CD4-positive, alpha-beta T cell (primary cell): Measurements from ENCODE around the gene ZNF783. TPM values are rescaled to one million over a fixed set of nuclear protein-coding genes. Genes with fewer than 3 reads are reported as not detected.

ENCODE experiments used
- ATAC-seq: fragments of 200-7000 bp; cut with Tn5 transposase; one replicate; pipeline ENCODE4 v1.10.0; 2022; ENCODE audit warnings: mild to moderate bottlenecking; ENCODE audit not compliant: poor library complexity
- CTCF ChIA-PET: fragments of 350-600 bp; sonication (Branson Sonifier 250); formaldehyde crosslinking; loops from one replicate; lab custom pipeline; 2021; ENCODE audit warnings: antibody characterized with exemption, inconsistent platforms; lab: Charles Lee
- POLR2A ChIA-PET: fragments of 350-600 bp; sonication (Branson Sonifier 250); formaldehyde crosslinking; loops from one replicate; lab custom pipeline; 2021; ENCODE audit warnings: antibody characterized with exemption, inconsistent platforms; lab: Charles Lee
- DNase-seq, 14 experiments: peaks; one replicate each; pipeline ENCODE4 v3.0.0-alpha.2; 2013 to 2020; ENCODE audit warnings: mixed read lengths in 2 of 14
- H3K27ac ChIP-seq, 2 donors: one replicate each; pipeline versions ENCODE4 v1.5.1 to v1.7.0; 2013; ENCODE audit warnings: low read length in 2 of 2, low read depth in 1 of 2, mild to moderate bottlenecking in 1 of 2
- H3K27me3 ChIP-seq, 2 experiments: 1 replicate in 1 of 2; 2 replicates in 1 of 2; pipeline versions ENCODE4 v1.6.1 to v1.7.0; 2013; ENCODE audit warnings: low read length in 2 of 2, control low read depth in 1 of 2, mild to moderate bottlenecking in 1 of 2, moderate library complexity in 1 of 2; ENCODE audit not compliant: insufficient read depth in 2 of 2, control insufficient read depth in 1 of 2
- H3K36me3 ChIP-seq: one replicate; pipeline ENCODE4 v1.6.1; 2013; ENCODE audit warnings: low read length, control low read depth; ENCODE audit not compliant: insufficient read depth
- H3K4me1 ChIP-seq: one replicate; pipeline ENCODE4 v1.6.1; 2013; ENCODE audit warnings: low read length, control low read depth; ENCODE audit not compliant: insufficient read depth
- H3K4me3 ChIP-seq: one replicate; pipeline ENCODE4 v1.5.1; 2013; ENCODE audit warnings: mild to moderate bottlenecking, low read length, moderate library complexity
- H3K9me3 ChIP-seq, 2 experiments: 1 replicate in 1 of 2; 2 replicates in 1 of 2; pipeline versions ENCODE4 v1.6.1 to v1.7.0; 2013; ENCODE audit warnings: low read length in 2 of 2, mild to moderate bottlenecking in 2 of 2, control low read depth in 1 of 2, moderate library complexity in 1 of 2; ENCODE audit not compliant: control insufficient read depth in 1 of 2, insufficient read depth in 1 of 2
- H3K27ac Mint-ChIP-seq: one replicate; pipeline ENCODE4 v1.8.0; 2020; ENCODE audit warnings: mixed read lengths
- H3K27me3 Mint-ChIP-seq: one replicate; pipeline ENCODE4 v1.8.0; 2021; ENCODE audit warnings: mixed read lengths
- H3K36me3 Mint-ChIP-seq: one replicate; pipeline ENCODE4 v1.8.0; 2021; ENCODE audit warnings: low read depth, mixed read lengths
- H3K4me1 Mint-ChIP-seq: one replicate; pipeline ENCODE4 v1.8.0; 2021; ENCODE audit warnings: low read depth, mixed read lengths
- H3K4me3 Mint-ChIP-seq: one replicate; pipeline ENCODE4 v1.8.0; 2020; ENCODE audit warnings: mild to moderate bottlenecking, mixed read lengths
- H3K9me3 Mint-ChIP-seq: one replicate; pipeline ENCODE4 v1.8.0; 2020; ENCODE audit warnings: mixed read lengths
- CTCF ChIP-seq: fragments of 200-600 bp; IDR thresholded peaks from one replicate; pipeline ENCODE4 v1.8.0; 2022; ENCODE audit warnings: antibody characterized with exemption, mild to moderate bottlenecking
- intact Hi-C, 2 experiments: fragments of 100-400 bp; cut with DNase I in 1 of 2; cut with micrococcal nuclease in 1 of 2; formaldehyde crosslinking; loops; one replicate each; pipeline versions ENCODE4 v1.15.1 to v1.9.0; 2023 to 2025; cut with DNase I, micrococcal nuclease
- total RNA-seq, 174 experiments: library from RNA in 2 of 174; stranded (reverse) in 2 of 174; gene quantifications; one replicate each; pipeline ENCODE4 v1.2.3 and lab custom pipeline; 2021 to 2026

ZNF783 gene
- total RNA-seq, 2 experiments from 2014 or later: 27.6 to 29.0 TPM

GRCh38 chr7:149293338-149293737 lies 31.3 kb downstream of the ZNF783 start:
- intact Hi-C loops: no loop called here
- ChIA-PET CTCF (no interaction called here), POLR2A (no interaction called here)
- H3K9me3 ChIP-seq: no peaks in the 10 kb centered on the region
- Mint-ChIP-seq H3K27ac (no peak overlapping the region), H3K4me3 (no peak overlapping the region), H3K4me1 (peaks cover 3% of the 10 kb centered on the region), H3K9me3 (no peaks in the 10 kb centered on the region), H3K27me3 (no peaks in the 10 kb centered on the region), H3K36me3 (peaks cover 29% of the 10 kb centered on the region)
- H3K27ac ChIP-seq: no peak overlapping the region
- H3K4me1 ChIP-seq: peaks cover under 1% of the 10 kb centered on the region
- H3K36me3 ChIP-seq: peaks cover 22% of the 10 kb centered on the region
- ATAC-seq: no peak
- DNase-seq: no peak
- H3K27me3 ChIP-seq: no peaks in the 10 kb centered on the region
- H3K4me3 ChIP-seq: no peak overlapping the region
- no peak for TF ChIP-seq CTCF

- H3K36me3 Mint-ChIP-seq: peaks cover 28% of the 10 kb centered on the region
- H3K4me1 Mint-ChIP-seq: peaks cover 3% of the 10 kb centered on the region
- DNase-seq (no peak), ATAC-seq (no peak)
- ChIA-PET CTCF (no interaction called here), POLR2A (no interaction called here)
- Histone ChIP-seq H3K27ac (no peak overlapping the region), H3K4me3 (no peak overlapping the region), H3K4me1 (no peaks in the 10 kb centered on the region), H3K27me3 (no peaks in the 10 kb centered on the region), H3K36me3 (peaks cover 22% of the 10 kb centered on the region), H3K9me3 (no peaks in the 10 kb centered on the region)
- H3K9me3 Mint-ChIP-seq: no peaks in the 10 kb centered on the region
- no peaks in the 10 kb centered on the region for H3K27me3 Mint-ChIP-seq
- no peak for TF ChIP-seq CTCF
- intact Hi-C loops: no loop called here
- no peak overlapping the region for H3K27ac Mint-ChIP-seq
- H3K4me3 Mint-ChIP-seq: no peak overlapping the region
Measured at GRCh38 chr7:149293946-149294633, 32.1 kb downstream of the ZNF783 start.

- H3K27me3 Mint-ChIP-seq: no peaks in the 10 kb centered on the region
- POLR2A ChIA-PET: no interaction called here
- no peaks in the 10 kb centered on the region for H3K9me3 ChIP-seq
- H3K4me3 ChIP-seq: no peak overlapping the region
- CTCF ChIA-PET: no interaction called here
- no peaks in the 10 kb centered on the region for H3K4me1 ChIP-seq
- H3K27ac Mint-ChIP-seq: no peak overlapping the region
- no peak overlapping the region for H3K4me3 Mint-ChIP-seq
- no peak for ATAC-seq
- H3K4me1 Mint-ChIP-seq: peaks cover 3% of the 10 kb centered on the region
- intact Hi-C loops: no loop called here
- DNase-seq: no peak
- H3K27me3 ChIP-seq: no peaks in the 10 kb centered on the region
- no peak overlapping the region for H3K27ac ChIP-seq
- no peak for TF ChIP-seq CTCF
- no peaks in the 10 kb centered on the region for H3K9me3 Mint-ChIP-seq
- H3K36me3 Mint-ChIP-seq: peaks cover 28% of the 10 kb centered on the region
- peaks cover 18% of the 10 kb centered on the region for H3K36me3 ChIP-seq
Measured at GRCh38 chr7:149294634-149295480, 32.9 kb downstream of the ZNF783 start.
